NCI-H1417 (cell line): ENCODE measurements around the gene NR2E3.

Experiments
- DNase-seq, 3 experiments: peaks; one replicate each; lab custom pipeline; 2025; lab: John Stamatoyannopoulos, UW

NR2E3 gene

GRCh38 chr15:71791975-71792374, 18.4 kb upstream of the NR2E3 start:
- no peak for DNase-seq

- no peak for DNase-seq
These were observed 17.8 kb upstream of the NR2E3 start for GRCh38 chr15:71792521-71792920.

- DNase-seq = no peak
These were observed 11.7 kb upstream of the NR2E3 start for GRCh38 chr15:71798641-71799040.

GRCh38 chr15:71800190-71800589, 10.2 kb upstream of the NR2E3 start:
- DNase-seq = no peak

- DNase-seq = peak; percentile 30 to 82 (median 68)
These were observed 9.3 kb upstream of the NR2E3 start for GRCh38 chr15:71800835-71801745.

- DNase-seq = no peak
These were observed 8.3 kb upstream of the NR2E3 start for GRCh38 chr15:71801935-71802655.

GRCh38 chr15:71802770-71803169, 7.6 kb upstream of the NR2E3 start:
- DNase-seq = no peak

GRCh38 chr15:71804226-71804625, 6.1 kb upstream of the NR2E3 start:
- DNase-seq = peak in 1 of 3 experiments; percentile 45

- peak in 1 of 3 experiments; percentile 16 for DNase-seq
These were observed 5.5 kb upstream of the NR2E3 start for GRCh38 chr15:71804695-71805470.

- DNase-seq = no peak
These were observed 3.9 kb upstream of the NR2E3 start for GRCh38 chr15:71806452-71806931.

- no peak for DNase-seq
These were observed 3.2 kb upstream of the NR2E3 start for GRCh38 chr15:71807125-71807629.

- DNase-seq = no peak
These were observed 2.7 kb upstream of the NR2E3 start for GRCh38 chr15:71807691-71808091.

GRCh38 chr15:71808311-71809020, 1.9 kb upstream of the NR2E3 start:
- no peak for DNase-seq

- DNase-seq = no peak
These were observed 1.0 kb upstream of the NR2E3 start for GRCh38 chr15:71809346-71809745.

- no peak for DNase-seq
These were observed 832 bp downstream of the NR2E3 start for GRCh38 chr15:71811036-71811736.

- no peak for DNase-seq
These were observed 1.7 kb downstream of the NR2E3 start for GRCh38 chr15:71811752-71812735.

- no peak for DNase-seq
These were observed 2.8 kb downstream of the NR2E3 start for GRCh38 chr15:71812966-71813722.

GRCh38 chr15:71813723-71814470, 3.5 kb downstream of the NR2E3 start:
- no peak for DNase-seq
